Peyer's patch (tissue), 4 donors: ENCODE measurements around the gene HAPLN2. TPM values are rescaled to one million over a fixed set of nuclear protein-coding genes. Genes with fewer than 3 reads are reported as not detected.
"Not testable (repeated sequence)": the region's sequence is repeated elsewhere in the genome, so short reads cannot be mapped to it uniquely, and the experiment has no call there.

Experiments
- DNase-seq, 3 donors: peaks; one replicate each; pipeline ENCODE4 v3.0.0-alpha.2; 2017 to 2019
- H3K27ac ChIP-seq, 4 donors: fragments of 200-600 bp; sonication (generic); one replicate each; pipeline ENCODE4 v1.5.1; 2016 to 2019
- H3K27me3 ChIP-seq, 2 donors: fragments of 200-600 bp; sonication (generic); one replicate each; pipeline ENCODE4 v1.5.1; 2019
- H3K36me3 ChIP-seq, 3 donors: fragments of 200-600 bp; sonication (generic); one replicate each; pipeline ENCODE4 v1.5.1; 2016 to 2019
- H3K4me1 ChIP-seq, 4 donors: fragments of 200-600 bp; sonication (generic); one replicate each; pipeline ENCODE4 v1.5.1; 2016 to 2019
- H3K4me3 ChIP-seq, 4 donors: fragments of 200-600 bp; sonication (generic); 1 replicate in 3 of 4; 2 replicates in 1 of 4; pipeline ENCODE4 v1.5.1; 2016 to 2019; ENCODE audit warnings: mild to moderate bottlenecking in 1 of 4
- H3K9me3 ChIP-seq, 4 donors: fragments of 200-600 bp; sonication (generic); one replicate each; pipeline ENCODE4 v1.5.1; 2016 to 2019; ENCODE audit warnings: mild to moderate bottlenecking in 1 of 4
- CTCF ChIP-seq, 6 experiments: fragments of 450-650 bp in 4 of 6; fragments of 200-600 bp in 2 of 6; sonication (generic) in 1 of 6; IDR thresholded peaks; one replicate each; pipeline ENCODE4 v1.5.1; 2017 to 2019; ENCODE audit warnings: antibody characterized with exemption in 6 of 6, mild to moderate bottlenecking in 3 of 6, moderate library complexity in 1 of 6
- POLR2A ChIP-seq, 2 donors: fragments of 450-650 bp; IDR thresholded peaks; one replicate each; pipeline ENCODE4 v1.5.1; 2017; ENCODE audit warnings: antibody characterized with exemption in 2 of 2, mild to moderate bottlenecking in 2 of 2, moderate library complexity in 2 of 2
- total RNA-seq, 4 donors: library from RNA; depleted of rRNA; stranded (reverse); fragments of >200 nt; gene quantifications; one replicate each; pipeline ENCODE4 v1.1.0, GENCODE V29; 2016

The HAPLN2 gene
- total RNA-seq, 4 donors from 2014 or later: 1.9 to 2.2 (median 2.1) TPM; not detected in 1

- Histone ChIP-seq H3K27me3 (no peaks in the 10 kb centered on the region), H3K36me3 (peaks cover 0 to 16% (median 0%) of the 10 kb centered on the region in 3 donors), H3K4me1 (peaks cover 0 to 19% (median 2%) of the 10 kb centered on the region in 4 donors), H3K9me3 (no peaks in the 10 kb centered on the region), H3K4me3 (peak overlapping the region; percentile 49 to 92 (median 72)), H3K27ac (peak overlapping the region; percentile 55 to 86 (median 74))
- DNase-seq: no peak
- TF ChIP-seq POLR2A (IDR thresholded peaks at IDR 0.05): no peak
Observed at GRCh38 chr1:156601892-156602291, 17.3 kb upstream of the HAPLN2 start.

- H3K4me3 ChIP-seq: no peak overlapping the region
- peaks cover 0 to 19% (median 2%) of the 10 kb centered on the region in 4 donors for H3K4me1 ChIP-seq
- no peak overlapping the region for H3K27ac ChIP-seq
- H3K36me3 ChIP-seq: peaks cover 0 to 9% (median 0%) of the 10 kb centered on the region in 3 donors
- no peaks in the 10 kb centered on the region for H3K9me3 ChIP-seq
- TF ChIP-seq POLR2A (IDR thresholded peaks at IDR 0.05) (no peak), CTCF (IDR thresholded peaks at IDR 0.05) (peak in 2 of 6 experiments; percentile 3 to 14)
- H3K27me3 ChIP-seq: no peaks in the 10 kb centered on the region
- no peak for DNase-seq
Observed at GRCh38 chr1:156602557-156602993, 16.6 kb upstream of the HAPLN2 start.

DNA sequence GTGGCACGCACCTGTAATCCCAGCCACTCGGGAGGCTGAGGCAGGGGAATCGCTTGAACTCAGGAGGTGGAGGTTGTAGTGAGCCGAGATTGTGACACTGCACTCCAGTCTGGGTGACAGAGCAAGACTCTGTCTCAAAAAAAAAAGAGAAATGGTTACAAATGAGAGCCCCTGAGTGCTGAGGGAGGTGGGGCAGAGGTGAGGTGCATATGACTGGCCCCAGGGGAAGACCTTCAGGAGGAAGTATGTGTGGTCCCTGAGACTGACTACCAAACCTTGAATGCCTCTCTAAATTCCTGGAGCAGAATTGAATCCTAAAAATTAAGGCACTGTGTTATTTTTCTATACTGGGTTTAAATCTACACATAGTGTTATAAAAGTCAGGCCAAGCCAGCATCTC lies 11.9 kb upstream of the HAPLN2 start:
- not testable (repeated sequence) for H3K27ac ChIP-seq, H3K4me1 ChIP-seq, H3K36me3 ChIP-seq, H3K27me3 ChIP-seq, H3K4me3 ChIP-seq, H3K9me3 ChIP-seq
- peak in 2 of 3 donors; percentile 44 to 49 for DNase-seq

- no peak overlapping the region for H3K4me3 ChIP-seq
- H3K4me1 ChIP-seq: no peaks in the 10 kb centered on the region
- DNase-seq: peak in 2 of 3 donors; percentile 52 to 80
- no peaks in the 10 kb centered on the region for H3K36me3 ChIP-seq
- no peaks in the 10 kb centered on the region for H3K27me3 ChIP-seq
- H3K27ac ChIP-seq: no peak overlapping the region
- no peaks in the 10 kb centered on the region for H3K9me3 ChIP-seq
- TF ChIP-seq CTCF (IDR thresholded peaks at IDR 0.05) (peak; percentile 53 to 93 (median 82)), POLR2A (IDR thresholded peaks at IDR 0.05) (no peak)
Observed at GRCh38 chr1:156608036-156608674, 11.1 kb upstream of the HAPLN2 start.

DNA sequence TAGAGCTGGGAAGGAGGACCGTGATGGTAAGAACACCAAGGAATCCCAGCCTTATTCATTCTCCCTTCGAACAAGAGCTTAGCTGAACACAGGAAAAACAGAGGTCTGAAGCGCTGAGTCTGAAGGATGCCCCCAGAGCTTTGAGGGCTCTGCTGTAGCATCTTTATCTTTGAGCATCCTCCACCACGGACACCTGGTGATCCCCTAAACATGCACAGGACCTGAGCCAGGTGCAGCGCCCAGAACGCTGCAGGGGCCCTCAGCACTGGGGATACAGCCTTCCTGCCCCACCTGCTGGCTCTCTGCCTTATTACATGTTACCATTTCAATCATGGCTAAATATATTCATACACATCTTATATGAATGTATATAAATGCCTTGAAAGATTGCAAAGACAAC lies 10.2 kb upstream of the HAPLN2 start:
- Histone ChIP-seq H3K4me1 (no peaks in the 10 kb centered on the region), H3K27ac (no peak overlapping the region), H3K4me3 (no peak overlapping the region), H3K27me3 (no peaks in the 10 kb centered on the region), H3K36me3 (no peaks in the 10 kb centered on the region), H3K9me3 (no peaks in the 10 kb centered on the region)
- DNase-seq: peak in 2 of 3 donors; percentile 61 to 80
- TF ChIP-seq POLR2A (IDR thresholded peaks at IDR 0.05) (no peak), CTCF (IDR thresholded peaks at IDR 0.05) (peak; percentile 21 to 73 (median 62))

DNA sequence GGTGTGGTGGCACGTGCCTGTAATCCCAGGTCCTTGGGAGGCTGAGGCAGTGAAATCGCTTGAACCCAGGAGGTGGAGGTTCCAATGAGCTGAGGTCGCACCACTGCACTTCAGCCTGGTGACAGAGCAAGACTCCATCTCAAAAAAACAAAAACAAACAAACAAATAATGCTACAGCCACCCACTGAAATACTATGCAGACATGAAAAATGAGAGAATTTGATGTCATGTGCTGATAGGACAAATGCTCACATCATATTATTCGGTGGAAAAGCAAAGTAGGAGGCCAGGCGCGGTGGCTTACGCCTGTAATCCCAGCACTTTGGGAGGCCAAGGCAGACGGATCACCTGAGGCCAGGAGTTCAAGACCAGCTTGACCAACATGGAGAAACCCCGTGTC lies 9.1 kb upstream of the HAPLN2 start:
- DNase-seq, H3K27ac ChIP-seq, H3K36me3 ChIP-seq, H3K27me3 ChIP-seq, H3K9me3 ChIP-seq, H3K4me1 ChIP-seq, H3K4me3 ChIP-seq: not testable (repeated sequence)

DNA sequence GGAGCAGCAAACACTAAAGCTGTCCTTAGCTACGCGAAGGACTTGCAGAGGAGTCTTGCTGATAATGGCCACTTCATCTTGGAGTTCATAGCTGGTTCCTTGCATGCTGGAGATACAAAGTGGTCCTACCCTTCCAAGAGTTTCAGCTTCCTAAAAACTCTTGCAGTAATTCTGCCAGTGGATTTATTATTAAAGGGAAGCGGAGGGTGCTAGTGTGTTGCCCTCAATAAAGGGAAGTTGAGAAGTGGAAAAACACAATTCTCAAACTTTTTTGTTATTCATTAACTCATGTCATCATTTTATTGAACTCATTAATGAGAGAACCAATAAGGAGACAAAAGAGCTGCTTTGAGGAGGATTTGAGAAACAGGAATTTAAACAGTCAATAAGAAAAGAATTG lies 6.5 kb upstream of the HAPLN2 start:
- H3K27me3 ChIP-seq: no peaks in the 10 kb centered on the region
- H3K4me1 ChIP-seq: peaks cover 0 to 10% (median 0%) of the 10 kb centered on the region in 4 donors
- no peak for DNase-seq
- H3K9me3 ChIP-seq: no peaks in the 10 kb centered on the region
- H3K36me3 ChIP-seq: no peaks in the 10 kb centered on the region
- no peak overlapping the region for H3K27ac ChIP-seq
- TF ChIP-seq POLR2A (IDR thresholded peaks at IDR 0.05) (no peak), CTCF (IDR thresholded peaks at IDR 0.05) (no peak)
- H3K4me3 ChIP-seq: no peak overlapping the region
